HepG2 (cell line): ENCODE measurements around the gene BCL2L1. TPM values are rescaled to one million over a fixed set of nuclear protein-coding genes. Genes with fewer than 3 reads are reported as not detected.

Experiments used
- ATAC-seq: fragments of 200-7000 bp; cut with Tn5 transposase; 3 replicates; pipeline ENCODE4 v1.9.1; 2020; ENCODE audit warnings: mild to moderate bottlenecking, moderate library complexity
- BruUV-seq: library from RNA; stranded (reverse); fragments of 400-500 nt; replicated peaks from 2 replicates; lab custom pipeline; 2021; lab: Mats Ljungman, UMichigan
- CTCF ChIA-PET: fragments of 300-600 bp; formaldehyde crosslinking; extraction: SDS; loops from one replicate; lab custom pipeline; 2021; ENCODE audit warnings: low total read pairs, inconsistent platforms, low intra/inter-chr PET ratio; lab: Yijun Ruan, JAX
- POLR2A ChIA-PET: fragments of 350-600 bp; sonication (Branson Sonifier 250); formaldehyde crosslinking; loops from one replicate; lab custom pipeline; 2020; ENCODE audit warnings: antibody characterized with exemption, inconsistent platforms; lab: Yijun Ruan, JAX
- DNase-seq: peaks from one replicate; pipeline ENCODE4 v3.0.0-alpha.2; 2015; ENCODE audit warnings: low spot score
- FAIRE-seq: peaks from 3 replicates; lab custom pipeline; 2011; peaks lifted over from hg19 to GRCh38; lab: Jason Lieb, UNC
- H2AFZ ChIP-seq: one replicate; pipeline ENCODE4 v1.6.1; 2011; ENCODE audit warnings: low read length, inconsistent platforms
- H3K27ac ChIP-seq: fragments of 300-600 bp; 3 replicates; pipeline ENCODE4 v1.8.0; 2011; ENCODE audit warnings: mixed run types, mild to moderate bottlenecking, mixed read lengths, low read length, inconsistent platforms; ENCODE audit not compliant: insufficient read depth; ENCODE audit errors: extremely low read length
- H3K27me3 ChIP-seq, 2 experiments: fragments of 200-600 bp in 1 of 2; 2 replicates in 1 of 2; 3 replicates in 1 of 2; pipeline versions ENCODE4 v1.6.0 to v1.8.0; 2011; ENCODE audit warnings: low read length in 2 of 2, mild to moderate bottlenecking in 2 of 2, moderate library complexity in 2 of 2, inconsistent platforms in 1 of 2; ENCODE audit not compliant: insufficient read depth in 2 of 2, control insufficient read depth in 1 of 2
- H3K36me3 ChIP-seq, 2 experiments: fragments of 200-600 bp in 1 of 2; replicated peaks in 1 of 2; 2 replicates in 1 of 2; 3 replicates in 1 of 2; pipeline versions ENCODE4 v1.5.1 to v1.8.0; 2011; ENCODE audit warnings: low read length in 2 of 2, inconsistent platforms in 1 of 2; ENCODE audit not compliant: insufficient read depth in 2 of 2, control insufficient read depth in 1 of 2
- H3K4me1 ChIP-seq: 2 replicates; pipeline ENCODE4 v1.5.1; 2012; ENCODE audit warnings: low read length, inconsistent platforms; ENCODE audit not compliant: insufficient read depth
- H3K4me2 ChIP-seq: 2 replicates; pipeline ENCODE4 v1.6.0; 2011; ENCODE audit warnings: low read depth, low read length, inconsistent platforms
- H3K4me3 ChIP-seq, 3 experiments: fragments of 200-600 bp in 1 of 3; sonication (generic), shearing (Covaris generic) in 1 of 3; replicated peaks in 1 of 3; 2 replicates each; pipeline ENCODE4 v1.5.1; 2011 to 2016; ENCODE audit warnings: low read length in 3 of 3, inconsistent platforms in 2 of 3, low read depth in 2 of 3, mild to moderate bottlenecking in 2 of 3, control low read depth in 1 of 3, mixed read lengths in 1 of 3; ENCODE audit not compliant: insufficient read depth in 1 of 3
- H3K79me2 ChIP-seq: one replicate; pipeline ENCODE4 v1.6.1; 2011; ENCODE audit warnings: low read length, inconsistent platforms; ENCODE audit not compliant: insufficient read depth
- H3K9ac ChIP-seq: 2 replicates; pipeline ENCODE4 v1.6.0; 2011; ENCODE audit warnings: mild to moderate bottlenecking, low read depth, low read length, inconsistent platforms; ENCODE audit not compliant: insufficient read depth
- H3K9me3 ChIP-seq: 2 replicates; pipeline ENCODE4 v1.5.1; 2012; ENCODE audit warnings: mild to moderate bottlenecking, low read length
- H4K20me1 ChIP-seq: 2 replicates; pipeline ENCODE4 v1.6.0; 2011; ENCODE audit warnings: inconsistent platforms, mild to moderate bottlenecking, low read length, moderate library complexity; ENCODE audit not compliant: insufficient read depth
- ATF7-NPFF ChIP-seq: sonication (generic); formaldehyde crosslinking; IDR thresholded peaks from 2 replicates; pipeline ENCODE4 v1.8.1; 2023; ENCODE audit warnings: mild to moderate bottlenecking, low read depth, missing genetic modification reagents, moderate library complexity
- FOSL2 ChIP-seq: sonication (generic); formaldehyde crosslinking; IDR thresholded peaks from 2 replicates; pipeline ENCODE4 v1.4.0; 2020; ENCODE audit warnings: missing genetic modification reagents
- FOXO1 ChIP-seq: sonication (generic); formaldehyde crosslinking; IDR thresholded peaks from 2 replicates; pipeline ENCODE4 v1.4.0; 2020; ENCODE audit warnings: missing genetic modification reagents
- HHEX ChIP-seq: IDR thresholded peaks from 2 replicates; pipeline ENCODE4 v1.6.1; 2016; ENCODE audit warnings: control low read depth
- NFE2L1 ChIP-seq: sonication (generic); formaldehyde crosslinking; IDR thresholded peaks from 2 replicates; pipeline ENCODE4 v1.4.0; 2020; ENCODE audit warnings: missing genetic modification reagents, mild to moderate bottlenecking, borderline replicate concordance
- RAD21 ChIP-seq: fragments of 450-650 bp; formaldehyde crosslinking; IDR thresholded peaks from 2 replicates; pipeline ENCODE4 v1.5.0; 2020; ENCODE audit warnings: mild to moderate bottlenecking
- RFX3 ChIP-seq: IDR thresholded peaks from 2 replicates; pipeline ENCODE4 v1.6.1; 2016; ENCODE audit warnings: missing biosample characterization, missing genetic modification reagents
- RFXAP ChIP-seq: sonication (generic); formaldehyde crosslinking; IDR thresholded peaks from 2 replicates; pipeline ENCODE4 v1.4.0; 2020; ENCODE audit warnings: missing genetic modification reagents, borderline replicate concordance
- SMAD9 ChIP-seq: sonication (generic); formaldehyde crosslinking; IDR thresholded peaks from 2 replicates; pipeline ENCODE4 v1.5.1; 2020; ENCODE audit warnings: mild to moderate bottlenecking, missing genetic modification reagents
- TMF1 ChIP-seq: sonication (generic); formaldehyde crosslinking; IDR thresholded peaks from 2 replicates; pipeline ENCODE4 v1.8.1; 2022; ENCODE audit warnings: low read depth, missing genetic modification reagents
- ZBTB2 ChIP-seq: sonication (generic); formaldehyde crosslinking; IDR thresholded peaks from 2 replicates; pipeline ENCODE4 v1.8.0; 2022; ENCODE audit warnings: low read depth, missing genetic modification reagents
- ZBTB42 ChIP-seq: sonication (generic); formaldehyde crosslinking; IDR thresholded peaks from 2 replicates; pipeline ENCODE4 v1.5.0; 2020; ENCODE audit warnings: mild to moderate bottlenecking, missing genetic modification reagents
- ZEB1 ChIP-seq: IDR thresholded peaks from 2 replicates; pipeline ENCODE4 v1.6.1; 2012; ENCODE audit warnings: mild to moderate bottlenecking, low read depth, inconsistent platforms; ENCODE audit not compliant: insufficient replicate concordance
- ZFP90 ChIP-seq: sonication (generic); formaldehyde crosslinking; IDR thresholded peaks from 2 replicates; pipeline ENCODE4 v1.8.0; 2022; ENCODE audit warnings: missing genetic modification reagents, mild to moderate bottlenecking, inconsistent platforms, borderline replicate concordance
- ZNF224 ChIP-seq: sonication (generic); formaldehyde crosslinking; IDR thresholded peaks from 2 replicates; pipeline ENCODE4 v1.5.0; 2020; ENCODE audit warnings: mild to moderate bottlenecking, missing genetic modification reagents
- ZNF225 ChIP-seq: sonication (generic); formaldehyde crosslinking; IDR thresholded peaks from 2 replicates; pipeline ENCODE4 v1.4.0; 2020; ENCODE audit warnings: mild to moderate bottlenecking, missing genetic modification reagents
- ZNF512B ChIP-seq: sonication (generic); formaldehyde crosslinking; IDR thresholded peaks from 2 replicates; pipeline ENCODE4 v1.5.1; 2020; ENCODE audit warnings: missing genetic modification reagents, mild to moderate bottlenecking, borderline replicate concordance
- ZNF724P ChIP-seq: sonication (generic); formaldehyde crosslinking; IDR thresholded peaks from 2 replicates; pipeline ENCODE4 v1.8.0; 2022; ENCODE audit warnings: missing genetic modification reagents, borderline replicate concordance
- ZNF816 ChIP-seq: sonication (generic); formaldehyde crosslinking; IDR thresholded peaks from 2 replicates; pipeline ENCODE4 v1.8.0; 2022; ENCODE audit warnings: missing genetic modification reagents, mild to moderate bottlenecking, borderline replicate concordance
- WGBS: methylation state at CpG from one replicate; pipeline ENCODE4 v1.1.6; 2017; ENCODE audit warnings: low lambda C conversion rate; 5-methylcytosine and 5-hydroxymethylcytosine counted together
- in situ Hi-C: cut with HindIII; loops from 2 replicates; pipeline ENCODE4 v1.10.0; 2017; ENCODE audit warnings: low pct_unique_long_range_greater_than_20kb; ENCODE audit not compliant: extremely low pct_ligation_motif_present
- intact Hi-C: fragments of 100-400 bp; cut with micrococcal nuclease; formaldehyde crosslinking; loops from one replicate; pipeline ENCODE4 v1.10.0; 2022; ENCODE audit not compliant: unreplicated experiment
- polyA plus RNA-seq, 8 experiments: library from polyadenylated mRNA; depleted of rRNA in 3 of 8; stranded (reverse) in 7 of 8; unstranded in 1 of 8; fragments of >200 nt; fragmentation: Illumina TruSeq in 4 of 8; extraction: Trizol in 4 of 8; gene quantifications; 2 replicates each; pipeline versions ENCODE4 v1.2.1 to v1.2.3, GENCODE V29; 2011 to 2016; ENCODE audit warnings: low read depth in 4 of 8, missing spikeins in 1 of 8, mixed read lengths in 1 of 8; ENCODE audit not compliant: insufficient read depth in 1 of 8
- total RNA-seq, 5 experiments: library from RNA; depleted of rRNA; stranded (reverse); fragments of >200 nt; fragmentation: Illumina TruSeq; extraction: Trizol; gene quantifications; 2 replicates each; pipeline ENCODE4 v1.2.3, GENCODE V29; 2016; ENCODE audit warnings: low read depth in 1 of 5

The BCL2L1 gene
- total and polyA plus RNA-seq, 2 of the 13 experiments (the other 11 are each of a cell fraction or from before 2014, with no cell fraction given), result 164 to 258 TPM

- H3K4me1 ChIP-seq, result peaks cover 57% of the 10 kb centered on the region
- no peaks in the 10 kb centered on the region; a peak in 1 of 5 replicates for H3K27me3 ChIP-seq
- peak overlapping the region; percentile 97 for H3K4me2 ChIP-seq
- H3K79me2 ChIP-seq, result peaks cover 64% of the 10 kb centered on the region
- peaks cover 4 to 36% of the 10 kb centered on the region in 2 experiments for H3K36me3 ChIP-seq
- H3K4me3 ChIP-seq, result peak overlapping the region; percentile 78 to 91 (median 87)
- CTCF ChIA-PET, result interaction anchor here (4.6 kb wide), 1 partner anchor 59 kb away, joined by 100 read pairs; no protein-coding TSS in a partner anchor
- H3K27ac ChIP-seq, result peak overlapping the region; percentile 92
- TSS peak; percentile 55 for BruUV-seq
- DNase-seq (no peak), FAIRE-seq (no peak), ATAC-seq (no peak)
- in situ Hi-C loops (loop anchor here (5.0 to 10.0 kb wide), 3 partner anchors 59 to 157 kb away; no protein-coding TSS in a partner anchor), intact Hi-C loops (loop anchor here (2.0 to 5.0 kb wide), 2 partner anchors 114 to 159 kb away; partner anchors contain the start of gene ID1)
- WGBS, result under 1% methylated on average over 21 of the region's 22 CpGs
- no peaks in the 10 kb centered on the region for H3K9me3 ChIP-seq
- POLR2A ChIA-PET, result interaction anchor here (0.7 to 33.2 kb wide), 10 partner anchors 9 to 148 kb away, joined by 3 to 2822 read pairs (median 70); partner anchors contain the start of genes ID1 and TPX2
- H2AFZ ChIP-seq, result no peak overlapping the region
- no peaks in the 10 kb centered on the region; the same call in 1 of the 2 replicates for H4K20me1 ChIP-seq
- H3K9ac ChIP-seq, result peak overlapping the region; percentile 89
- TF ChIP-seq ZBTB2 (CRISPR knock-in tag) (0 out of 2 replicates have a peak, but pooled peaks have one; percentile 41), HHEX (CRISPR knock-in tag) (no peak), ZNF724P (CRISPR knock-in tag) (peak; percentile 47; the same call in 1 of the 2 replicates), ZEB1 (peak; percentile 41), FOXO1 (CRISPR knock-in tag) (peak; percentile 4; the same call in 1 of the 2 replicates), TMF1 (CRISPR knock-in tag) (peak; percentile 56), ZNF512B (CRISPR knock-in tag) (peak; percentile 34; the same call in 1 of the 2 replicates), NFE2L1 (CRISPR knock-in tag) (0 out of 2 replicates have a peak, but pooled peaks have one; percentile 36), ZFP90 (CRISPR knock-in tag) (peak; percentile 94; the same call in 1 of the 2 replicates), ATF7-NPFF (peak; percentile 63; the same call in 1 of the 2 replicates), SMAD9 (CRISPR knock-in tag) (peak; percentile 62; the same call in 1 of the 2 replicates), ZNF225 (CRISPR knock-in tag) (peak; percentile 29; the same call in 1 of the 2 replicates), RFX3 (CRISPR knock-in tag) (no peak), ZNF816 (CRISPR knock-in tag) (no peak), ZNF224 (CRISPR knock-in tag) (peak; percentile 36; the same call in 1 of the 2 replicates), ZBTB42 (0 out of 2 replicates have a peak, but pooled peaks have one; percentile 67), RFXAP (CRISPR knock-in tag) (peak; percentile 61; the same call in 1 of the 2 replicates), RAD21 (peak; percentile 54; the same call in 1 of the 2 replicates), FOSL2 (CRISPR knock-in tag) (0 out of 2 replicates have a peak, but pooled peaks have one; percentile 3)
Measured at GRCh38 chr20:31721408-31722256, 1.0 kb downstream of the BCL2L1 start.
